KMS-11 (cell line): ENCODE data around the gene IQGAP2.

Experiments used
- H2AFZ ChIP-seq: fragments of 200-600 bp; sonication (generic); 2 replicates; pipeline ENCODE4 v1.6.1; 2016; ENCODE audit warnings: antibody characterized with exemption, mixed run types, low read depth
- H3K27ac ChIP-seq: fragments of 200-600 bp; sonication (generic); 2 replicates; pipeline ENCODE4 v1.6.1; 2016; ENCODE audit warnings: mild to moderate bottlenecking, mixed run types
- H3K27me3 ChIP-seq: fragments of 200-600 bp; sonication (generic); 2 replicates; pipeline ENCODE4 v1.6.1; 2017; ENCODE audit warnings: mild to moderate bottlenecking, low read depth, mixed run types, moderate library complexity; ENCODE audit not compliant: insufficient read depth
- H3K36me3 ChIP-seq: fragments of 200-600 bp; sonication (generic); 2 replicates; pipeline ENCODE4 v1.6.1; 2017; ENCODE audit warnings: mild to moderate bottlenecking, mixed run types; ENCODE audit not compliant: insufficient read depth
- H3K4me1 ChIP-seq: fragments of 200-600 bp; sonication (generic); 2 replicates; pipeline ENCODE4 v1.6.1; 2016; ENCODE audit warnings: mild to moderate bottlenecking, low read depth, mixed run types; ENCODE audit not compliant: poor library complexity, severe bottlenecking
- H3K4me2 ChIP-seq: fragments of 200-600 bp; sonication (generic); 2 replicates; pipeline ENCODE4 v1.7.0; 2016; ENCODE audit warnings: mild to moderate bottlenecking, mixed run types
- H3K4me3 ChIP-seq: fragments of 200-600 bp; sonication (generic); IDR thresholded peaks from 2 replicates; pipeline ENCODE4 v1.6.1; 2017; ENCODE audit warnings: low read depth, low read length, mixed read lengths; ENCODE audit not compliant: insufficient read depth
- H3K79me2 ChIP-seq: fragments of 200-600 bp; sonication (generic); 2 replicates; pipeline ENCODE4 v1.6.1; 2016; ENCODE audit warnings: low read depth, mixed run types; ENCODE audit not compliant: insufficient read depth
- H3K9ac ChIP-seq: fragments of 200-600 bp; sonication (generic); 2 replicates; pipeline ENCODE4 v1.6.1; 2016; ENCODE audit warnings: mild to moderate bottlenecking, mixed run types
- H4K20me1 ChIP-seq: fragments of 200-600 bp; sonication (generic); 2 replicates; pipeline ENCODE4 v1.6.1; 2016; ENCODE audit warnings: mild to moderate bottlenecking, mixed run types; ENCODE audit not compliant: insufficient read depth
- TF ChIP-seq, protein P1 (sequence below): fragments of 200-600 bp; sonication (generic); conservative IDR thresholded peaks from 2 replicates; pipeline ENCODE4 v1.6.1; 2017; ENCODE audit warnings: low read depth, mild to moderate bottlenecking, antibody characterized with exemption, low read length, moderate library complexity, mixed read lengths

IQGAP2 gene

GRCh38 chr5:76592692-76593091 lies 189.6 kb downstream of the IQGAP2 start:
- Histone ChIP-seq H3K4me3 (no peak overlapping the region), H4K20me1 (no peaks in the 10 kb centered on the region)
- TF ChIP-seq, protein P1, sequence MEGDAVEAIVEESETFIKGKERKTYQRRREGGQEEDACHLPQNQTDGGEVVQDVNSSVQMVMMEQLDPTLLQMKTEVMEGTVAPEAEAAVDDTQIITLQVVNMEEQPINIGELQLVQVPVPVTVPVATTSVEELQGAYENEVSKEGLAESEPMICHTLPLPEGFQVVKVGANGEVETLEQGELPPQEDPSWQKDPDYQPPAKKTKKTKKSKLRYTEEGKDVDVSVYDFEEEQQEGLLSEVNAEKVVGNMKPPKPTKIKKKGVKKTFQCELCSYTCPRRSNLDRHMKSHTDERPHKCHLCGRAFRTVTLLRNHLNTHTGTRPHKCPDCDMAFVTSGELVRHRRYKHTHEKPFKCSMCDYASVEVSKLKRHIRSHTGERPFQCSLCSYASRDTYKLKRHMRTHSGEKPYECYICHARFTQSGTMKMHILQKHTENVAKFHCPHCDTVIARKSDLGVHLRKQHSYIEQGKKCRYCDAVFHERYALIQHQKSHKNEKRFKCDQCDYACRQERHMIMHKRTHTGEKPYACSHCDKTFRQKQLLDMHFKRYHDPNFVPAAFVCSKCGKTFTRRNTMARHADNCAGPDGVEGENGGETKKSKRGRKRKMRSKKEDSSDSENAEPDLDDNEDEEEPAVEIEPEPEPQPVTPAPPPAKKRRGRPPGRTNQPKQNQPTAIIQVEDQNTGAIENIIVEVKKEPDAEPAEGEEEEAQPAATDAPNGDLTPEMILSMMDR = no peak

GRCh38 chr5:76594107-76594506 lies 191.0 kb downstream of the IQGAP2 start:
- H3K27me3 ChIP-seq = no peaks in the 10 kb centered on the region
- H3K27ac ChIP-seq = no peak overlapping the region
- TF ChIP-seq, protein P1 = no peak
- no peak overlapping the region for H3K9ac ChIP-seq
- H3K79me2 ChIP-seq = no peaks in the 10 kb centered on the region
- no peaks in the 10 kb centered on the region for H4K20me1 ChIP-seq
- no peak overlapping the region for H3K4me2 ChIP-seq
- H3K4me1 ChIP-seq = peaks cover 22% of the 10 kb centered on the region
- H2AFZ ChIP-seq = no peak overlapping the region
- peaks cover 5% of the 10 kb centered on the region; the same call in 1 of the 2 replicates for H3K36me3 ChIP-seq
- no peak overlapping the region for H3K4me3 ChIP-seq

More at GRCh38 chr5:76592692-76593091, 189.6 kb downstream of the IQGAP2 start:
- H2AFZ ChIP-seq = no peak overlapping the region
- no peak overlapping the region for H3K4me2 ChIP-seq
- H3K36me3 ChIP-seq = peaks cover 5% of the 10 kb centered on the region; the same call in 1 of the 2 replicates
- no peak overlapping the region for H3K9ac ChIP-seq
- peaks cover 22% of the 10 kb centered on the region for H3K4me1 ChIP-seq
- H3K27ac ChIP-seq = no peak overlapping the region
- no peaks in the 10 kb centered on the region for H3K27me3 ChIP-seq
- H3K79me2 ChIP-seq = no peaks in the 10 kb centered on the region

- no peak overlapping the region for H3K27ac ChIP-seq
- no peak overlapping the region for H3K9ac ChIP-seq
- no peaks in the 10 kb centered on the region for H4K20me1 ChIP-seq
- no peak overlapping the region for H2AFZ ChIP-seq
- H3K79me2 ChIP-seq = no peaks in the 10 kb centered on the region
- H3K4me1 ChIP-seq = peaks cover 6% of the 10 kb centered on the region
- no peak overlapping the region for H3K4me3 ChIP-seq
- H3K36me3 ChIP-seq = peaks cover 5% of the 10 kb centered on the region; the same call in 1 of the 2 replicates
- TF ChIP-seq, protein P1 = no peak
- no peaks in the 10 kb centered on the region for H3K27me3 ChIP-seq
- no peak overlapping the region for H3K4me2 ChIP-seq
Measured at GRCh38 chr5:76595755-76596481, 192.8 kb downstream of the IQGAP2 start.

- no peak overlapping the region for H3K27ac ChIP-seq
- H3K79me2 ChIP-seq = no peaks in the 10 kb centered on the region
- no peaks in the 10 kb centered on the region; the same call in 1 of the 2 replicates for H4K20me1 ChIP-seq
- H2AFZ ChIP-seq = no peak overlapping the region
- no peak overlapping the region for H3K4me3 ChIP-seq
- no peak overlapping the region for H3K9ac ChIP-seq
- H3K4me1 ChIP-seq = no peaks in the 10 kb centered on the region
- no peak overlapping the region for H3K4me2 ChIP-seq
- TF ChIP-seq, protein P1 = no peak
- H3K27me3 ChIP-seq = no peaks in the 10 kb centered on the region
- H3K36me3 ChIP-seq = no peaks in the 10 kb centered on the region; the same call in 1 of the 2 replicates
Measured at GRCh38 chr5:76598531-76598930, 195.4 kb downstream of the IQGAP2 start.
